GM13976 (cell line): Measurements from ENCODE around the gene PFKP.

ENCODE experiments used
- DNase-seq: peaks from one replicate; pipeline ENCODE4 v3.0.0; 2012; ENCODE audit warnings: low spot score
- CTCF ChIP-seq: IDR thresholded peaks from 2 replicates; pipeline ENCODE4 v1.5.1; 2012; ENCODE audit warnings: borderline replicate concordance, mild to moderate bottlenecking; ENCODE audit not compliant: insufficient read depth; ENCODE audit errors: extremely low read depth, missing control alignments, control extremely low read depth
- in situ Hi-C: fragments of 300-500 bp; cut with MboI; formaldehyde crosslinking; loops from one replicate; pipeline ENCODE4 v1.12.0; 2022; ENCODE audit warnings: low sequenced_read_pairs, mixed read lengths, inconsistent platforms; ENCODE audit not compliant: unreplicated experiment

The PFKP gene

DNA sequence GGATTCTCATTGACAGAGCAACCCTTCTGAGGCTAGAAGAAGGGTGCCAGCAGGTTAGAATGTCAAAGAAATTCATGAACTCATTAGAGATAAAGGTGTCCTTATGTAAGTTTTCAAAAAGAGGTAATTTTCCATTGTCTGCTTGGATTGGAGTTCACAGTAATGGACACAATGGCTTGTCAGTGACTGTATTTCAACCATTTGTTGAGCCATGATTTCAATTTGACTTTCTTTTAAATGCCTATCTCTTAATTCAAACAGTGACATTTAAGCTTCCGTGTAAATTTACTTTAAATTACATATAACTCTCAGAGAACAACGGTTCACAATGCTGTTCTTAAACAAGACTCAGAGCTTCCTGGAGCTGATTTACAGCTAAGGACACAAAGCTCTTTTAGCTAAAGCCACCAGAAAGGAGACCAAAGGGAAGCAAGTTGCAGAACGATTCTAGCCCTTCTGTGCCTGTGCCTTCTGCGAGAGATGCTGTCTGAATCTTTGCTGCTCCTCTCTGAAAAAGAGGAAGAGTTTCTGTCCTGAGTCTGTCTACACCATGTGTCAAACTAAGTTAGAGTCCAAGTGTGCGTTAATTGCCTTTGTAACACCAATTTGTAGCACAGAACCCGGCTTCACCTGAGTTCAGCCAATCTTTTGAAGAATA is 42.2 kb upstream of the PFKP start:
- no peak for TF ChIP-seq CTCF
- in situ Hi-C loops = no loop called here
- DNase-seq = no peak

GRCh38 chr10:3027866-3028265 is 39.5 kb upstream of the PFKP start:
- DNase-seq = no peak
- no peak for TF ChIP-seq CTCF
- in situ Hi-C loops = no loop called here

- TF ChIP-seq CTCF = no peak
- DNase-seq = no peak
- in situ Hi-C loops = no loop called here
Observed at GRCh38 chr10:3028441-3028840, 38.9 kb upstream of the PFKP start.

DNA sequence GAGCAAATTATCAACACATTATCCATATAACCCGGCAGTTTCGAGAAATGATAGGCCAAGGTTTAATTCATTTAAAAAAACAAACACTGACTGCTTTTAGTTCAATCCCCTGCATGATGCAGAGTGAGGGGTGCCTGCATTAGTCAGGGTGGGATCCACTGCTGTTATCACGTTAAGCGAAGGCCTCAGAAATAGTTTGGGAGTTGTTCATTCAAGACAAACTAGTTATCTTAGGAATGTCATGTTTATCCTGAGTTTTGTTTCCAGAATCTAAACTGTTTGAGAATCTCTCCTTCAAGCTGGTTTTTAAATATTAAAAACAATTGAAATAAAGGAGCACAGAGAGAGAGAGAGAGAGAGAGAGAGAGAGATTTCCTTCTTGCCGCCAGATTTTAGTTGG is 36.6 kb upstream of the PFKP start:
- in situ Hi-C loops = no loop called here
- no peak for DNase-seq
- no peak for TF ChIP-seq CTCF

DNA sequence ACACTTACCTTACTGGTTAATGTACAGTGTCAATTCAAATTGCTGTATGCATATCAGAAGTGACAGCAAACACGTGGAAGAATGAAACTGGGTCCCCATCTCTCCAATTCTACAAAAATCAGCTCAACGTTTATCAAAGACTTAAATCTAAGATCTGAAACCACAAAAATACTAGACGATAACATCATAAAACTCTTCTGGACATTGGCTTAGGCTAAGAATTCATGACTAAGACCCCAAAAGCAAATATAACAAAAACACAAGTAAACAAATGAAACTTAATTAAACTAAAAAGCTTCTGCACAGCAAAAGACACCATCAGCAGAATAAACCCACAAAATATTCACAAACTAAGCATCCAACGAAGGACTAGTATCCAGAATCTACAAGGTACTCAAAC is 35.9 kb upstream of the PFKP start:
- no peak for DNase-seq
- no peak for TF ChIP-seq CTCF
- in situ Hi-C loops = no loop called here

DNA sequence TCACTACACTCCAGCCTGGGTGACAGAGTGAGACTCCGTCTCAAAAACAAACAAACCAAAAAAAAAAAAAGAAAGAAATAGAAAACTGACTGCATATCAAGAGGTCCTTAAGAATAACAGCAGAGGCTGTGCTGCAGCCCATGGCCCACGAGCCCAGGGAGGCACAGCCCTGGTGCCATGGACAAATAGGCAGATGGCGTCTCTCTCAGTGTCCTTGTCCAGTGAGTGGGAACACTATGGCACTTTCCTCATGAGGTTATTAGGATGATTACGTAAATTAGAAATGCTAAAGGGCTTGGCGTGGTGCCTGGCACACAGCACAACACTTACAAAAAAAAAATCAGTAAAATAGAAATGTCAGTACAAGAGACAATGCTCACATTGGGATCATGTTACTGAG is 33.4 kb upstream of the PFKP start:
- DNase-seq = no peak
- no peak for TF ChIP-seq CTCF
- in situ Hi-C loops = no loop called here
